Liver (tissue), 9 donors: ENCODE results near the gene ZNF100. TPM values are rescaled to one million over a fixed set of nuclear protein-coding genes. Genes with fewer than 3 reads are reported as not detected.
"Not testable (repeated sequence)": the region's sequence is repeated elsewhere in the genome, so short reads cannot be mapped to it uniquely, and the experiment has no call there.

Experiments used
- DNase-seq: peaks from one replicate; pipeline ENCODE4 v3.0.0-alpha.2; 2017; ENCODE audit warnings: low spot score
- H3K27ac ChIP-seq, 2 donors: one replicate each; pipeline ENCODE4 v1.7.0; 2013; ENCODE audit warnings: inconsistent platforms in 2 of 2, low read length in 2 of 2, control low read depth in 1 of 2, low read depth in 1 of 2, mild to moderate bottlenecking in 1 of 2
- H3K27me3 ChIP-seq, 4 donors: one replicate each; pipeline versions ENCODE4 v1.6.1 to v1.7.0; 2013; ENCODE audit warnings: low read length in 3 of 4, inconsistent platforms in 1 of 4, mild to moderate bottlenecking in 1 of 4, moderate library complexity in 1 of 4; ENCODE audit not compliant: control insufficient read depth in 4 of 4, insufficient read depth in 4 of 4
- H3K36me3 ChIP-seq, 4 donors: one replicate each; pipeline versions ENCODE4 v1.6.1 to v1.7.0; 2013; ENCODE audit warnings: low read length in 3 of 4, mild to moderate bottlenecking in 3 of 4, low read depth in 1 of 4, moderate library complexity in 1 of 4; ENCODE audit not compliant: control insufficient read depth in 4 of 4, insufficient read depth in 3 of 4
- H3K4me1 ChIP-seq, 4 donors: one replicate each; pipeline versions ENCODE4 v1.6.1 to v1.7.0; 2013; ENCODE audit warnings: low read length in 3 of 4, mild to moderate bottlenecking in 3 of 4, moderate library complexity in 1 of 4; ENCODE audit not compliant: control insufficient read depth in 4 of 4, insufficient read depth in 4 of 4
- H3K4me3 ChIP-seq, 3 donors: one replicate each; pipeline versions ENCODE4 v1.6.1 to v1.7.0; 2013; ENCODE audit warnings: low read length in 3 of 3, control low read depth in 1 of 3, low read depth in 1 of 3, mild to moderate bottlenecking in 1 of 3
- H3K9ac ChIP-seq, 2 donors: one replicate each; pipeline ENCODE4 v1.7.0; 2013; ENCODE audit warnings: low read length in 2 of 2, mild to moderate bottlenecking in 2 of 2, moderate library complexity in 2 of 2, control low read depth in 1 of 2, low read depth in 1 of 2
- H3K9me3 ChIP-seq, 4 donors: one replicate each; pipeline versions ENCODE4 v1.6.1 to v1.7.0; 2013; ENCODE audit warnings: low read length in 3 of 4; ENCODE audit not compliant: control insufficient read depth in 4 of 4
- FOXA2 ChIP-seq: IDR thresholded peaks from 2 replicates; pipeline ENCODE4 v1.6.1; 2016; ENCODE audit warnings: antibody characterized with exemption
- HNF4A ChIP-seq, 2 donors: conservative IDR thresholded peaks; 2 replicates each; pipeline ENCODE4 v1.6.1; 2016; ENCODE audit warnings: antibody characterized with exemption in 2 of 2, mild to moderate bottlenecking in 2 of 2
- HNF4G ChIP-seq: IDR thresholded peaks from 2 replicates; pipeline ENCODE4 v1.6.1; 2016; ENCODE audit warnings: antibody characterized with exemption
- JUND ChIP-seq, 2 donors: IDR thresholded peaks; 2 replicates each; pipeline ENCODE4 v1.6.1; 2016; ENCODE audit warnings: antibody characterized with exemption in 2 of 2
- RXRA ChIP-seq, 2 donors: IDR thresholded peaks; 2 replicates each; pipeline ENCODE4 v1.6.1; 2017 to 2018; ENCODE audit warnings: antibody characterized with exemption in 2 of 2, mild to moderate bottlenecking in 1 of 2
- SP1 ChIP-seq: IDR thresholded peaks from 2 replicates; pipeline ENCODE4 v1.6.1; 2018; ENCODE audit warnings: antibody characterized with exemption, mild to moderate bottlenecking
- WGBS: extraction: QIAGEN DNeasy Blood & Tissue Kit; methylation state at CpG from one replicate; pipeline ENCODE4 v1.1.7; 2013; 5-methylcytosine and 5-hydroxymethylcytosine counted together
- polyA plus RNA-seq, 2 donors: library from polyadenylated mRNA; stranded (reverse) in 1 of 2; unstranded in 1 of 2; fragments of 200-250 nt in 1 of 2; fragments of >200 nt in 1 of 2; fragmentation: Nextera tagmentation in 1 of 2; extraction: Ambion mirVana in 1 of 2; gene quantifications; one replicate each; pipeline versions ENCODE4 v1.2.1 to v1.2.3, GENCODE V29; 2013 to 2015
- total RNA-seq, 2 donors: library from RNA; depleted of rRNA; stranded (reverse); fragments of >200 nt; gene quantifications; one replicate each; pipeline ENCODE4 v1.2.3, GENCODE V29; 2014
- TF ChIP-seq, protein P1 (sequence below): fragments of 150-350 bp; IDR thresholded peaks from 2 replicates; pipeline ENCODE4 v1.5.1; 2017; ENCODE audit warnings: improper control_type of control experiment, low read depth, low read length; ENCODE audit not compliant: missing input control
- TF ChIP-seq, protein P2 (sequence below): IDR thresholded peaks from 2 replicates; pipeline ENCODE4 v1.6.1; 2016; ENCODE audit warnings: antibody characterized with exemption
- donor health status: healthy.
- donor health status: healthy.
- donor health status: healthy.
- donor health status: healthy.
- donor health status: healthy.

Gene ZNF100
- total and polyA plus RNA-seq, 4 donors = 0.51 to 6.1 (median 1.4) TPM

DNA sequence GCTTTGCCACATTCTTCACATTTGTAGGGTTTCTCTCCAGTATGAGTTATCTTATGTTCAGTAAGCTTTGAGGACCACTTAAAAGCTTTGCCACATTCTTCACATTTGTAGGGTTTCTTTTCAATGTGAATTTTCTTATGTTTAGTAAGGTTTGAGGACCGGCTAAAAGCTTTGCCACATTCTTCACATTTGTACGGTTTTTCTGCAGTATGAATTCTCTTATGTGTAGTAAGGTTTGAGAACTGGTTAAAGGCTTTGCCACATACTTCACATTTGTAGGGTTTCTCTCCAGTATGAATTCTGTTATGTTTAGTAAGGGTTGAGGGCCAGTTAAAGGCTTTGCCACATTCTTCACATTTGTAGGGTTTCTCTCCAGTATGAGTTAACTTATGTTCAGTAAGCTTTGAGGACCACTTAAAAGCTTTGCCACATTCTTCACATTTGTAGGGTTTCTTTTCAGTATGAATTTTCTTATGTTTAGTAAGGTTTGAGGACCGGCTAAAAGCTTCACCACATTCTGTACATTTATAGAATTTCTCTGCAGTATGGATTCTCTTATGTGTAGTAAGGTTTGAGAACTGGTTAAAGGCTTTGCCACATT, 41.1 kb upstream of the ZNF100 start:
- not testable (repeated sequence) for H3K4me1 ChIP-seq, H3K9ac ChIP-seq, DNase-seq, H3K4me3 ChIP-seq, H3K27me3 ChIP-seq, H3K27ac ChIP-seq
- H3K36me3 ChIP-seq = peaks cover 0 to 11% (median 5%) of the 10 kb centered on the region in 4 donors
- 98% methylated on average over 3 of the region's 3 CpGs for WGBS
- peaks cover 19 to 54% (median 26%) of the 10 kb centered on the region in 4 donors for H3K9me3 ChIP-seq

DNA sequence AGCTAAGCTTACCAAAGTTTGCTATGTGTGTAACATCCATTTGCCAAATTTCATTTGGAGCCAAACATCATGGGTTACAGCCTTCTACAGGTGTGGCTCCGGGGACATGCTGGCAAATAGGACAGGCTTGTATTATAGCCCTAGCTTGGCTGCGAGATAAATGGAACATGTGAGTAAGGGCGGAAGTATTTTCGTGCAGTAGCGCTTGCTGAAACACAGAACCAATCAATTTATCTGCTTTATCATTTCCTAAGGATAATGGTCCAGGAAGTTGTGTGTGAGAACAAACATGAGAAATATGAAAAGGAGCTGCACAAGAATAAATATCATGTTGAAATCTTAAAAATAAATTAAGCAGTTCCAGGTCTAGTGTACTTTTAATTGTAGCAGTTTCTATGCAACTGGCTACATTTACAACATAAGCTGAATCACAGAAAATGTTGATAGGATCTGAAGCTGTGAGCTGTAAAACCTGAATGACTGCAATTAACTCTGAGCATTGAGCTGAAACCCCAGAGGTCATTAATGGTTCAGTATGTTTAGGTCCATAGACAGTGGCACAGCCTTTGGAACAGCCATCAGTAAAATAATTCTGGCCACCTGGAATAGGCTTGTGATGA, 22.2 kb upstream of the ZNF100 start:
- no peak overlapping the region for H3K9ac ChIP-seq
- TF ChIP-seq FOXA2 (no peak), HNF4A (conservative IDR thresholded peaks at IDR 0.05) (no peak), HNF4G (no peak), SP1 (no peak), JUND (IDR thresholded peaks at IDR 0.05) (no peak)
- TF ChIP-seq, protein P1, sequence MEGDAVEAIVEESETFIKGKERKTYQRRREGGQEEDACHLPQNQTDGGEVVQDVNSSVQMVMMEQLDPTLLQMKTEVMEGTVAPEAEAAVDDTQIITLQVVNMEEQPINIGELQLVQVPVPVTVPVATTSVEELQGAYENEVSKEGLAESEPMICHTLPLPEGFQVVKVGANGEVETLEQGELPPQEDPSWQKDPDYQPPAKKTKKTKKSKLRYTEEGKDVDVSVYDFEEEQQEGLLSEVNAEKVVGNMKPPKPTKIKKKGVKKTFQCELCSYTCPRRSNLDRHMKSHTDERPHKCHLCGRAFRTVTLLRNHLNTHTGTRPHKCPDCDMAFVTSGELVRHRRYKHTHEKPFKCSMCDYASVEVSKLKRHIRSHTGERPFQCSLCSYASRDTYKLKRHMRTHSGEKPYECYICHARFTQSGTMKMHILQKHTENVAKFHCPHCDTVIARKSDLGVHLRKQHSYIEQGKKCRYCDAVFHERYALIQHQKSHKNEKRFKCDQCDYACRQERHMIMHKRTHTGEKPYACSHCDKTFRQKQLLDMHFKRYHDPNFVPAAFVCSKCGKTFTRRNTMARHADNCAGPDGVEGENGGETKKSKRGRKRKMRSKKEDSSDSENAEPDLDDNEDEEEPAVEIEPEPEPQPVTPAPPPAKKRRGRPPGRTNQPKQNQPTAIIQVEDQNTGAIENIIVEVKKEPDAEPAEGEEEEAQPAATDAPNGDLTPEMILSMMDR = no peak
- TF ChIP-seq, protein P2, sequence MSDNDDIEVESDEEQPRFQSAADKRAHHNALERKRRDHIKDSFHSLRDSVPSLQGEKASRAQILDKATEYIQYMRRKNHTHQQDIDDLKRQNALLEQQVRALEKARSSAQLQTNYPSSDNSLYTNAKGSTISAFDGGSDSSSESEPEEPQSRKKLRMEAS = no peak
- H3K27me3 ChIP-seq = no peaks in the 10 kb centered on the region
- no peak for DNase-seq
- 85% methylated on average over 5 of the region's 5 CpGs for WGBS
- no peak overlapping the region for H3K27ac ChIP-seq
- no peaks in the 10 kb centered on the region for H3K4me1 ChIP-seq
- H3K36me3 ChIP-seq = no peaks in the 10 kb centered on the region
- no peak overlapping the region for H3K4me3 ChIP-seq
- H3K9me3 ChIP-seq = peaks cover 0 to 16% (median 5%) of the 10 kb centered on the region in 4 donors

DNA sequence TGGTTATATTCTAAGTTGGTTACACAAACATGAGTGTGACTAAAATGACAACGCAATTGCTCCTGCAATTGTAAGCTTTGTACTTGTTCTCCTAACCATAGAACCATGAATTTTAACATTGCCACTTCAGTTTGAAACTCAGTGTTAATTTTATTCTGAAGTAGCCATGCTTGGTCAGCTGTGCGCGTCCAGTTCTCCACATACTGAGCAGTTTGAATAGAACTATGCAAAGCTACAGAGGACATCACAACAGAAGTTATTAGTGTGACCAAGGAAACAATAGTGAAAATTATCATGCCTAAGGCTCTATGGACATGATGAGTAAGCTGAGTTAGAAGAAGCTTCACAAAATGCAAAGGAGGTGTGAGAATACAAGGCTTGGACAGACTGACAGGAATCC, 19.6 kb upstream of the ZNF100 start:
- no peaks in the 10 kb centered on the region for H3K27me3 ChIP-seq
- TF ChIP-seq SP1 = no peak
- TF ChIP-seq, protein P2 = no peak
- TF ChIP-seq RXRA (IDR thresholded peaks at IDR 0.05) = no peak
- TF ChIP-seq, protein P1 = no peak
- peaks cover 0 to 7% (median 4%) of the 10 kb centered on the region in 4 donors for H3K9me3 ChIP-seq
- no peaks in the 10 kb centered on the region for H3K4me1 ChIP-seq
- 94% methylated on average over 3 of the region's 3 CpGs for WGBS
- no peak for DNase-seq
- no peak overlapping the region for H3K4me3 ChIP-seq
- H3K27ac ChIP-seq = no peak overlapping the region
- H3K36me3 ChIP-seq = no peaks in the 10 kb centered on the region
- H3K9ac ChIP-seq = no peak overlapping the region

DNA sequence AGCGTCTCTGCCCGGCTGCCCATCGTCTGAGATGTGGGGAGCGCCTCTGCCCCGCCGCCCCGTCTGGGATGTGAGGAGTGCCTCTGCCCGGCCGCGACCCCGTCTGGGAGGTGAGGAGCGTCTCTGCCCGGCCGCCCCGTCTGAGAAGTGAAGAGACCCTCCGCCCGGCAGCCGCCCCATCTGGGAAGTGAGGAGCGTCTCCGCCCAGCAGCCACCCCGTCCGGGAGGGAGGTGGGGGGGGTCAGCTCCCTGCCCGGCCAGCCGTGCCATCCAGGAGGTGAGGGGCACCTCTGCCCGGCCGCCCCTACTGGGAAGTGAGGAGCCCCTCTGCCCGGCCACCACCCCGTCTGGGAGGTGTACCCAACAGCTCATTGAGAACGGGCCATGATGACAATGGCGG, 8.4 kb upstream of the ZNF100 start:
- not testable (repeated sequence) for H3K36me3 ChIP-seq, H3K9ac ChIP-seq, H3K4me1 ChIP-seq, DNase-seq, H3K4me3 ChIP-seq, H3K27me3 ChIP-seq, H3K9me3 ChIP-seq, H3K27ac ChIP-seq
- WGBS = 95% methylated on average over 21 of the region's 30 CpGs

DNA sequence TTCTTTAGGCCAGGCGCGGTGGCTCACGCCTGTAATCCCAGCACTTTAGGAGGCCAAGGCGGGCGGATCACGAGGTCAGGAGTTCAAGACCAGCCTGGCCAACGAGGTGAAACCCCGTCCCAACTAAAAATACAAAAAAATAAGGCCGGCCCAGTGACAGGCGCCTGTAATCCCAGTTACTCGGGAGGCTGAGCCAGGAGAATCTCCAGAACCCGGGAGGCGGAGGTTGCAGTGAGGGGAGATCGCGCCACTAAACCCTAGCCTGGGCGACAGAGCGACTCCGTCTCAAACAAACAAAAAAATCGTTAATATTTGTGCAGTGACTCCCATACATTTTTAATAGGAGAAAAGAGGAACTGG, 694 bp downstream of the ZNF100 start:
- H3K4me1 ChIP-seq, H3K27me3 ChIP-seq, DNase-seq, H3K9me3 ChIP-seq: not testable (repeated sequence)
- H3K9ac ChIP-seq = peak overlapping the region in 1 of 2 donors; percentile 73
- 6% methylated on average over 19 of the region's 19 CpGs for WGBS
- H3K27ac ChIP-seq = peak overlapping the region in 1 of 2 donors; percentile 29
- H3K4me3 ChIP-seq = peak overlapping the region; percentile 77 to 95 (median 95)
- peaks cover 0 to 15% (median 4%) of the 10 kb centered on the region in 4 donors for H3K36me3 ChIP-seq
